MCF 10A (cell line): ENCODE measurements around the gene HSPA4. TPM values are rescaled to one million over a fixed set of nuclear protein-coding genes. Genes with fewer than 3 reads are reported as not detected.
"Not testable (repeated sequence)": the region's sequence is repeated elsewhere in the genome, so short reads cannot be mapped to it uniquely, and the experiment has no call there.

Experiments used
- BruUV-seq: library from RNA; stranded (reverse); fragments of 400-500 nt; replicated peaks from 2 replicates; lab custom pipeline; 2021; lab: Mats Ljungman, UMichigan
- CTCF ChIA-PET: fragments of 300-600 bp; sonication (Branson Sonifier 250); formaldehyde crosslinking; extraction: SDS; loops from one replicate; lab custom pipeline; 2021; ENCODE audit warnings: antibody characterized with exemption, inconsistent platforms; lab: Yijun Ruan, JAX
- POLR2A ChIA-PET: fragments of 300-600, 350-650 bp; sonication (Branson Sonifier 250); formaldehyde crosslinking; extraction: SDS; loops from one replicate; lab custom pipeline; 2020; ENCODE audit warnings: antibody characterized with exemption, inconsistent platforms; lab: Yijun Ruan, JAX
- DNase-seq: peaks from one replicate; pipeline ENCODE4 v3.0.0-alpha.2; 2018; ENCODE audit not compliant: unreplicated experiment
- H3K27ac Mint-ChIP-seq: one replicate; pipeline ENCODE4 v1.8.0; 2022; ENCODE audit warnings: mild to moderate bottlenecking, low read depth, mixed read lengths; ENCODE audit not compliant: unreplicated experiment
- H3K27me3 Mint-ChIP-seq: one replicate; pipeline ENCODE4 v1.8.0; 2022; ENCODE audit warnings: mixed read lengths; ENCODE audit not compliant: insufficient read depth, unreplicated experiment
- H3K36me3 Mint-ChIP-seq: one replicate; pipeline ENCODE4 v1.8.0; 2022; ENCODE audit warnings: mild to moderate bottlenecking, moderate library complexity, mixed read lengths; ENCODE audit not compliant: insufficient read depth, unreplicated experiment
- H3K4me1 Mint-ChIP-seq: one replicate; pipeline ENCODE4 v1.8.0; 2022; ENCODE audit warnings: mixed read lengths; ENCODE audit not compliant: insufficient read depth, unreplicated experiment
- H3K4me3 Mint-ChIP-seq: one replicate; pipeline ENCODE4 v1.8.0; 2022; ENCODE audit warnings: mild to moderate bottlenecking, moderate library complexity, mixed read lengths; ENCODE audit not compliant: unreplicated experiment
- H3K9me3 Mint-ChIP-seq: one replicate; pipeline ENCODE4 v1.8.0; 2022; ENCODE audit warnings: mixed read lengths; ENCODE audit not compliant: unreplicated experiment
- CTCF ChIP-seq: fragments of 200-600 bp; IDR thresholded peaks from one replicate; pipeline ENCODE4 v1.8.0; 2022; ENCODE audit warnings: antibody characterized with exemption, mild to moderate bottlenecking; ENCODE audit not compliant: unreplicated experiment
- intact Hi-C: fragments of 100-400 bp; cut with micrococcal nuclease; formaldehyde crosslinking; loops from 2 replicates; pipeline ENCODE4 v1.14.1; 2022
- total RNA-seq: library from RNA; stranded (reverse); gene quantifications from 2 replicates; pipeline ENCODE4 v1.2.3, GENCODE V29; 2022

Gene HSPA4
- total RNA-seq, 1 experiment from 2014 or later = 218 TPM

GRCh38 chr5:133034064-133034463, 17.7 kb upstream of the HSPA4 start:
- Mint-ChIP-seq H3K4me1 (no peaks in the 10 kb centered on the region), H3K36me3 (peaks cover 10% of the 10 kb centered on the region), H3K4me3 (no peak overlapping the region), H3K27ac (no peak overlapping the region), H3K9me3 (no peaks in the 10 kb centered on the region), H3K27me3 (no peaks in the 10 kb centered on the region)
- BruUV-seq = no TSS peak
- intact Hi-C loops = no loop called here
- TF ChIP-seq CTCF = no peak
- ChIA-PET CTCF (interaction anchor here (0.5 kb wide), 1 partner anchor 214 kb away, joined by 3 read pairs; no protein-coding TSS in a partner anchor), POLR2A (interaction anchor here (0.6 to 1.0 kb wide), 4 partner anchors 15 to 197 kb away, joined by 3 to 10 read pairs (median 4); partner anchors contain the start of gene HSPA4)
- DNase-seq = no peak

GRCh38 chr5:133035224-133035623, 16.6 kb upstream of the HSPA4 start:
- Mint-ChIP-seq H3K4me1 (no peaks in the 10 kb centered on the region), H3K36me3 (peaks cover 10% of the 10 kb centered on the region), H3K27me3 (no peaks in the 10 kb centered on the region), H3K27ac (no peak overlapping the region), H3K4me3 (no peak overlapping the region), H3K9me3 (no peaks in the 10 kb centered on the region)
- intact Hi-C loops = no loop called here
- DNase-seq = no peak
- no peak for TF ChIP-seq CTCF
- CTCF ChIA-PET = interaction anchor here (0.9 kb wide), 1 partner anchor 10 kb away, joined by 7 read pairs; no protein-coding TSS in a partner anchor
- POLR2A ChIA-PET = interaction anchor here (0.8 to 7.3 kb wide), 5 partner anchors 10 to 72 kb away, joined by 3 to 105 read pairs (median 9); partner anchors contain the start of genes HSPA4 and ZCCHC10
- no TSS peak for BruUV-seq

GRCh38 chr5:133036677-133037076, 15.1 kb upstream of the HSPA4 start:
- Mint-ChIP-seq H3K27ac (peak overlapping the region; percentile 54), H3K4me1 (peaks cover 14% of the 10 kb centered on the region), H3K36me3 (peaks cover 10% of the 10 kb centered on the region)
- H3K4me3 Mint-ChIP-seq, intact Hi-C loops, BruUV-seq, H3K27me3 Mint-ChIP-seq, H3K9me3 Mint-ChIP-seq: not testable (repeated sequence)
- ChIA-PET CTCF (interaction anchor here (0.9 kb wide), 1 partner anchor 9 kb away, joined by 5 read pairs; no protein-coding TSS in a partner anchor), POLR2A (interaction anchor here (0.7 to 7.3 kb wide), 7 partner anchors 9 to 138 kb away, joined by 3 to 105 read pairs (median 6); partner anchors contain the start of genes AFF4, HSPA4 and ZCCHC10)
- DNase-seq = peak; percentile 52

- POLR2A ChIA-PET = interaction anchor here (0.8 to 7.3 kb wide), 9 partner anchors 9 to 136 kb away, joined by 3 to 105 read pairs (median 6); partner anchors contain the start of genes AFF4 and HSPA4
Observed at GRCh38 chr5:133041157-133041784, 10.5 kb upstream of the HSPA4 start.

More at GRCh38 chr5:133041157-133041784, 10.5 kb upstream of the HSPA4 start:
- no peaks in the 10 kb centered on the region for H3K9me3 Mint-ChIP-seq
- peak; percentile 78 for DNase-seq
- intact Hi-C loops = no loop called here
- no peak overlapping the region for H3K4me3 Mint-ChIP-seq
- no peaks in the 10 kb centered on the region for H3K27me3 Mint-ChIP-seq
- TF ChIP-seq CTCF = no peak
- peak overlapping the region; percentile 10 for H3K27ac Mint-ChIP-seq
- H3K36me3 Mint-ChIP-seq = peaks cover 10% of the 10 kb centered on the region
- CTCF ChIA-PET = interaction anchor here (0.6 kb wide), 1 partner anchor 120 kb away, joined by 3 read pairs; no protein-coding TSS in a partner anchor
- peaks cover 31% of the 10 kb centered on the region for H3K4me1 Mint-ChIP-seq
- no TSS peak for BruUV-seq
